Central memory CD4-positive, alpha-beta T cell (primary cell): ENCODE results near the gene ARL10.

ENCODE experiments used
- DNase-seq: peaks from one replicate; pipeline ENCODE4 v3.0.0; 2022

ARL10 gene

GRCh38 chr5:176361437-176362232, 3.7 kb upstream of the ARL10 start, which contains the start of gene KIAA1191:
Gene KIAA1191 (minus strand): TSS chr5:176361764. CDS start chr5:176359508, 2,256 bp downstream.
- DNase-seq = peak; percentile 93

- no peak for DNase-seq
Observed at GRCh38 chr5:176362233-176362490, 3.1 kb upstream of the ARL10 start.

GRCh38 chr5:176364765-176365350, 429 bp upstream of the ARL10 start:
- no peak for DNase-seq

- DNase-seq = no peak
Observed at GRCh38 chr5:176366232-176366894, 1.1 kb downstream of the ARL10 start.

GRCh38 chr5:176368726-176369125, 3.4 kb downstream of the ARL10 start:
- no peak for DNase-seq

- no peak for DNase-seq
Observed at GRCh38 chr5:176369934-176370711, 4.8 kb downstream of the ARL10 start.

GRCh38 chr5:176371621-176372539, 6.6 kb downstream of the ARL10 start:
- no peak for DNase-seq

- DNase-seq = no peak
Observed at GRCh38 chr5:176373100-176373818, 8.0 kb downstream of the ARL10 start.

- DNase-seq = no peak
Observed at GRCh38 chr5:176379881-176380280, 14.6 kb downstream of the ARL10 start.

GRCh38 chr5:176381423-176381822, 16.1 kb downstream of the ARL10 start:
- DNase-seq = no peak

GRCh38 chr5:176381979-176382378, 16.7 kb downstream of the ARL10 start:
- no peak for DNase-seq

GRCh38 chr5:176382721-176383120, 17.4 kb downstream of the ARL10 start:
- no peak for DNase-seq

- DNase-seq = no peak
Observed at GRCh38 chr5:176383248-176383905, 18.1 kb downstream of the ARL10 start.

GRCh38 chr5:176383961-176384360, 18.7 kb downstream of the ARL10 start:
- DNase-seq = no peak

- no peak for DNase-seq
Observed at GRCh38 chr5:176384366-176384930, 19.2 kb downstream of the ARL10 start.

GRCh38 chr5:176384991-176385390, 19.7 kb downstream of the ARL10 start:
- no peak for DNase-seq

GRCh38 chr5:176386491-176386890, 21.2 kb downstream of the ARL10 start:
- no peak for DNase-seq

GRCh38 chr5:176387384-176387925, 22.2 kb downstream of the ARL10 start:
- DNase-seq = no peak

GRCh38 chr5:176388003-176388443, 22.7 kb downstream of the ARL10 start:
- no peak for DNase-seq
